NCI-H2196 (cell line): ENCODE data around the gene CST1.
"Not testable (repeated sequence)": the region's sequence is repeated elsewhere in the genome, so short reads cannot be mapped to it uniquely, and the experiment has no call there.

Experiments
- DNase-seq: peaks from one replicate; lab custom pipeline; 2025; ENCODE audit not compliant: unreplicated experiment; lab: John Stamatoyannopoulos, UW

CST1 gene, protein sequence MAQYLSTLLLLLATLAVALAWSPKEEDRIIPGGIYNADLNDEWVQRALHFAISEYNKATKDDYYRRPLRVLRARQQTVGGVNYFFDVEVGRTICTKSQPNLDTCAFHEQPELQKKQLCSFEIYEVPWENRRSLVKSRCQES

DNA sequence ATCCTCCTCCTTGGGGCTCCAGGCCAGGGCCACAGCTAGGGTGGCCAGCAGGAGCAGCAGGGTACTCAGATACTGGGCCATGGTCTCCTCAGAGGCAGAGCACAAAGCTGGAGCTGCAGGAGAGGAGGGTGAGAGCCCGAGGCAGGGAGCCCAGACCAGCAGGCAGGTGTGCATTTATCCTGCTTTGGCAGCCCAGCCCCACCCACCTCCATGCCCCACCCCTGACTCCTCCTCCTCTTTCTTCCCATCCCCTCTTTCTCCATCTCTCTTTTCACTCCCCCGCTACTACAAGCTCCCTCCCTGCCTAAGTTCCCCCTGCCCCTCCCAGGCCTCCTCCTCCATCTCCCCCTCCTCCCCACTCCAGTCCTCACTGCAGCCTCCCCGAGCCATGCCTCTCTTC lies at the start of gene CST1:
TSS of gene CST1 (minus strand) at position 150 of the 400 bp plus-strand sequence. CDS start at position 81, 69 bp downstream.
- DNase-seq: not testable (repeated sequence)

DNA sequence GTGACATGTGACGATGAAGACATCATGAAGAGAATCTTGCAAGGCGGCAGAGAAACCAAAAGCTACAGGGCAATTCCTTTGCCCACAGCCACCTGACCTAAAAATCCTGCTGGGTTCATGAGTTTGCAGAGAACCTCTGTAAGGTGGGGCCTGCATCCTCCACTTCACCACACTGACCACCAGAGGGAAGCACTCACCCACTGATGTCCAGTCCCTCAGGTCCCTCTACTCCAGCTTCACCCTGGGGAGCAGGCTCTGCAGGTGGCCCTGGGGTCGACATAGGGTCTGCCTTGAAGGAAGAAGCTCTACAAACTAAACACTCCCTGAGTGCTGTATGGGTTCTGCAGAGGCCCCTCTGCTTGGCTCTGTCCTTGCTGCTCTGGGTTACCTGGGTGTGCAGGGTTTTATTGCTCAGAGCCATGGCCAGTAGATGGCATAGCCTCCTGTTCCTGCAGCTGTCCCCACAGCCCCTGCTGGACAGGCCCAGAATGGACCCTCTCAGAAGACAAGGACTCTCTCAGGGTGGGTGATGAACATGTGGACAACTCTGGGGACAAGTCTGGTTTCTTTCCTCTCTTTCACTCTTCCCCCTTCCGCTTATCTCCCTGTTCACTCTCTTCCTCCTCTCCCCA lies 48.6 kb upstream of the CST1 start:
- DNase-seq: peak; percentile 9

DNA sequence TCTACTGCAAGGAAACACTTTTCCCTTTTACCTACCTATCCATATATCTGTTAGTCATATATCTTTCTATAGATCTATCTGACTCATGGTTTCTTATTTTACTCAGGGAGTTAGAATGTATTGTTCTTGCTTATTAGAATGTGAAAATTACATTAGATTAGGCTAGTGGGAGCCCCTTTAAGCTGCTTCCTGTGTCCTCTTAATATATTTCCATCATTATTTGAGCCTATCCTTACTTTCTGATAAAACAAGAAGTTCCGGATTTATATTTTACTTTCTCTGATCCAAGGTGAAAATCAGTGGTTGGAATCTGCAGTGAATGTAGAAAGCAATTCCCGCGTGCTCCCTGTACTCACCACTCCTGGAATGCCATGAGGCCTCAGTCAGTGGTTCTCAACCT lies 44.8 kb upstream of the CST1 start:
- DNase-seq: no peak

DNA sequence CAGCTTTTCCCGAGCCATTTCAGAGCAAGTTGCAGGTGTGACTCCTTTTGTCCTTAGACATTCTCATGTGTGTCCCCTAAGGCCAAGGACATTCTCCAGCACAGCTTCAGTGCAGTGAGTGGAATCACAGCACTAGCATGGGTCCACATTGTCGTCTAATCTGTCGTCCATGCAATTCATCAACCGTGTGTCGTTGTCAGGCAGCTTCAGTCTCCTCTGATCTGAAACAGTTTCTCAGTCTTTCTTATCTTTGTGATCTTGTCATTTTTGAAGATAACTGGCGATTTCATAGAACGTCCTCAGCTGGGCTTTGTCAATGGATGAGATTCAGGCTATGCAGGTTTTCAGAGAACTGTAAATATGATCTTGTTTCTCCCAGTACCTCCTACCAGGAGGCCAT lies 44.1 kb upstream of the CST1 start:
- DNase-seq: no peak

DNA sequence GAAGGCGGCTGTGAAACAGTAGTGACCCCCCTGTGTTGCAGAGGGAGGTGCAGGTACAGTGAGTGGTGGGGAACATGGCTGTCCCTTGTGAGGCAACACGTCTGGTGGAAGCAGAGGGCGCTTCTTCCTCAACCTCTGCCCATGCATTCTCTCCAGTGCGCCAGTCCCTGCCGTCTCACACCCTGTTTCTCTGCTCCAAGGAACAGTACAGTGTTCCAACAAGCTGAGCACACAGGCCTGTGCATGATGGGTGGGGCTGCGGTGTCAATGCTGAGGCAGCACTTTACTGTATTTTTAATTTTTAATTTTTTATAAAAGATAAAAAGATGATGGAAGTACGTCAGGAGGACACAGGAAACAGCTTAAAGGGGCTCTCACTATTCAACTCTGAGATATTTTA lies 43.3 kb upstream of the CST1 start:
- DNase-seq: no peak

DNA sequence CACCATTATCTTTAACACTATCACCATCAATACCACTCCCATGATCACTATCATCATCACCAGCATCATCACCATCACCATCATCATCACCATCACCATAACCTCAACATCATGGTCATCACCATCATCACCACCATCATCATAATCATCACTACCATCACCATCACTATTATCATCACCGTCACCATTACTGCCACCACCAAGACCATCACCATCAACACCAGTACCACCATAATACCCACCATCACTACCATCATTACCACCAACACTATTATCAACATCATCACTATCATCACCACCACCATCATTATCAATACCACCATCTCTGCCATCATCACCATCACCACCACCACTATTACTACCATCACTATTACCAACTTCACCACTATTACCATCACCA lies 32.7 kb upstream of the CST1 start:
- no peak for DNase-seq

DNA sequence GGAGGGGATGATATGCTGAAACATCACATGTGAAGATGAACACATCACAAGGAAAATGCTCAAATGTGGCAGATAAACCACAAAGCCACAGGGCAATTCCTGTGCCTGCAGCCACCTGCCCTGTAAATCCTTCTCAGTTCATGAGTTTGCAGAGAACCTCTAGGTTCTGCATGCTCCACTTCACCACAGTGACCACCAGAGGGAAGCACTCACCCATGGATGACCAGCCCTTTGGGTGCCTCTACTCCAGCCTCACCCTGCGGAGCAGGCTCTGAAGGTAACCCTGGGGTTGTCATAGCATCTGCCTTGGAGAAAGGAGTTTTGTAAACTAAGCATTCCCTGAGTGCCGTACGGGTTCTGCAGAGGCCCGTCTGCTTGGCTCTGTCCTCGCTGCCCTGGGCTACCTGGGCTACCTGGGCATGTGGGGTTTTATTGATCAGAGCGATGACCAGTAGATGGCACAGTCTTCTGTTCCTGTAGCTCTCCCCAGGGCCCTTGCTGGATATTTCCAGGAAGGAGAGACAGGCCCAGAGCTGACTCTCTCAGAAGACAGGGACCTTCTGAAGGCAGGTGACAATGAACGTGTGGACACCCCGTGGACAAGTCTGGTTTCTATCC lies 31.7 kb upstream of the CST1 start:
- no peak for DNase-seq

DNA sequence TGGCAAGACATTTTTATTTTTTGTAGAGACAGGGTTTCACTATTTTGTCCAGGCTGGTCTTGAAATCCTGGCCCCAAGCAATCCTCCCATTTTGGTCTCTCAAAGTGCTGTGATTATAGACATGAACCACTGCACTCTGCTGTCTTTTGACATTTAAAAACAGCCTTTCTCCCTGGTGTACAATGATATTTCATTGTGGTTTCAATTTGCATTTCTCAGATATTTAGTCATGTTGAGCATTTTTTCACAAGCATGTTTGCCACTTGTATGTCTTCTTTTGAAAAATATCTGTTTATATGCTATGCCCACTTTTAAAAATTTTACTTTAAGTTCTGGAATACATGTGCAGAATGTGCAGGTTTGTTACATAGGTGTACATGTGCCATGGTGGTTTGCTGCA lies 27.9 kb upstream of the CST1 start:
- not testable (repeated sequence) for DNase-seq

DNA sequence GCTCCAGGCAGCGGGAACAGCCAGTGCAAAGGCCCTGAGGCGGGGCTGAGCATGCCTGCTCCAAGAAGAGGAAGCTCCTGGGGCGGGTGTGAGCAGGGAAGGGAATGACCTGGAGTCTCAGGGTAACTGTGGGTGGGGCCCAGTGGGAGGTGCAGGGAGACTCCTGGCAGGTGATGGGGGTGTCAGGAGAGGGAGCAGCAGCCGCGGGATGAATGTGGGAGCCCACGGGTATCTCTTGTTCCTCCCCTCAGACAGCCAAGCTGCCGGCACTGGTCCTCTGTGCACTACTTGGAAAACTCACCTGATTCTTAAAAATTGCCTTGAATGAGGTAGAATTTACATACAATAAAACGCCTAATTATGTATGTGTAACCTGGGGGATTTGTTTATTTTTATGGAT lies 26.6 kb upstream of the CST1 start:
- DNase-seq: not testable (repeated sequence)

DNA sequence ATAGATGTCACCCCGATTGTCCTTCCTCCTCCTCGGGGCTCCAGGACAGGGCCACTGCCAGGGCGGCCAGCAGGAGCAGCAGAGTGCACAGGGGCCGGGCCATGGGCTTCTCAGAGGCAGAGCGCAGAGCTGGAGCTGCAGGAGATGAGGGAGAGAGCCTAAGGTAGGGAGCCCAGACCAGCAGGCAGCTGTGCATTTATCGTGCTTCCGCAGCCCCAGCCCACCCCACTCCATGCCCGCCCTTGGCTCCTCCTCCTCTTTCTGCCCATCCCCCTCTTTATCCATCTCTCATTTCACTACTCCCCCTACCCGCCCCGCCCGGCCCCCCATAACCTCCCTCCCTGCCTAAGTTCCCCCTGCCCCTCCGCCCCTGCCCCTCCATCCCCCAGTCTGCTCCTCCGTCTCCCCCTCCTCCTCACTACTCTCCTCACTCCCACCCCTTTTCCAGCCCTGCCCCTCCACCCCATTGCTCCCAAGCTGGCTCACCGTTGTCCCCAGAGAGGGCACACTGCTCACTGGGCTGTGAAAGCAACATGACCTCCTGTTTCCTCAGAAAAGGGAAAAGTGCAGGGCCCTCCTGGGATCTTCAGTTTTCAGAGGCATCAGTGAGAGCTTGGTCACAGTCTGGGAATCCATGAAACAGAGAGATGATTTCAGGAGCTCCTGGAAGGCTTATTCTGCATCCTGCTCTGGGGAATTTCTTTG lies 25.5 kb upstream of the CST1 start:
- no peak for DNase-seq

DNA sequence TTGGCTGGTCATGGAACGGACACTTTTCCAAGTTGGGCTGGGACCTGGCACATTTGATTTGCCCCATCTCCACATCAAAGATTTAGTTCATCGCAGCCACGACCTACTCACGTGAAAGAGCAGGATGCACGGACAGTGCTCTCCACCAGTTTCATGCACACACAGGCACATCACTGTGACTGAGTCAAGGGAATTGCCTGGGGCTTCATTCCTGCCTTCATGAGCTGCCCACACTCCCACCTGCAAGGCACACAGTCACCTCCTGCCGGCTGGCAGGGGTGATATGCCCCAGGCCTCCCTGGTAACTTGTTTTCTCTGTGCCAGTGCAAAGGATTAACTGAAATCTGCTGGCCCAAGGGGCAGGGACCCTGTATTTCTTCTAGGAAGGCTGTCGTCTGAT lies 23.3 kb upstream of the CST1 start:
- DNase-seq: no peak

DNA sequence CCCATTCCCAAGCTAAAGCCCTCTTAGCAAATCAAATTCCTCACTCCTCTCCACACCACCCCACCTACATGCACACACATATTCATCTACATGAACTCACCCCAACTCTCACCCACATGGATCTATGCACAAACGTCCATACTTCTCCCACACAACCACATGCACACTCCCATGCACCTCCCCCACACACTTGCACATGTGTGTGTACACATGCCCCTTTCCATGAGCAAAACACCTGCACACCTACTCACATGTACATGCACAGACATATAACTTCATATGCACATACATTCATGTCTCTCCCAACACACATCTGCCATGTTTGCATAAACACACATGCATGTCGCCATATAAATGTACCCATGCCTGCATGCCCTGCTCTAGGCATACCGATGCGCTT lies 22.8 kb upstream of the CST1 start:
- DNase-seq: no peak

DNA sequence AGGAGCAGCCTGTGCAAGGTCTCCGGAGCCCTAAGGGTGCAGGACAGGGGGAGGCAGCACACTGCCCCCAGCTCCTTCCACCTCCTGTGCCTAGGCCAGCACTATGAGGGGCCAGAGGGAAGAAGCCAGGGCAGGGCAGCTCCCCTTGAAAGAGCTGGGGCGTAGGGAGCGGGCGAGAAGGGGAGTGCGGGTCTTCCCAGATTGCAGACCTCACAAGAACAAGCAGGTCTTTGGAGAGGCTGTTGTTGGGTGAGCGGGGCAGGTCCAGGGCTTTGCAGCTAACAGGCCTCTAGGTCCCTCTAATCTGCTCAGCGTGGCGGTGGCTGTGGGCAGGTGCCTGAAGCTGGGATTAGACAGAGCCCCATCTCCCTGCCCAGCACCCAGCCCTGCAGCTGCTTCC lies 22.4 kb upstream of the CST1 start:
- DNase-seq: no peak

DNA sequence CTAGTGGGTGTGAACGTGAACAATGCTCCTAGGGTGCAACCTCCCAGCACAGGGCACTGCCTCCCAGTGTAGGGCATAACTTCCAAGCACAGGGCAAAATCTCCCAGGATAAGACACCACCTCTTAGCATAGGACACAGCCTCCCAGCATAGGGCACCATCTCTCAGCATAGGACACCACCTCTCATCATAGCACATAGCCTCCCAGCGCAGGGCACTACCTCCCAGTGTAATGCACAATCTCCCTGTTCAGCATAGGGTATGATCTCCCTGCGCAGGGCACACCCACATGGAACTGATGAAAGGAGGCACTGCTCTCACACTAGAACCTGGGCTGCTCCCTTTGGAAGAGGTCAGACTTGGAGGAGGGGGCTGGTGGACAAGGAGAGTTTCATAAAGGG lies 21.3 kb upstream of the CST1 start:
- no peak for DNase-seq

DNA sequence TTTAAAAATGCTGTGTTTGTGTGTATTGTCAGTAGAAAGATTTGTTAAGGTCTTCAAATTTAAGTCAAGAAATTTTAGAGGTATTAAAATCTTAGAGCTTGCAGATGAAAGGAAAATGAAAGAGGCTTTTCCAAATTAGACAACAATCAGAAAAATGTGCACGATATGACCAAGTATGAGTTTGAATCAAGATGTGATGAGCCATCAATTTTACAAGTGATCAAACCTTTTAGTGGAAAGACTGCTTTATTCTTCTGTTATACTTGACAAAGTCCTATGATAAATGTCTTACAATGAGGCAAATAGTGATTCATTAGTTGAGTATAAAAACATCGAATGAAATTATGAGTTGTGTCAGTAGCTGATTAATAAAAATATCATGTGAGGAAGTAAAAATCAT lies 19.6 kb upstream of the CST1 start:
- no peak for DNase-seq

DNA sequence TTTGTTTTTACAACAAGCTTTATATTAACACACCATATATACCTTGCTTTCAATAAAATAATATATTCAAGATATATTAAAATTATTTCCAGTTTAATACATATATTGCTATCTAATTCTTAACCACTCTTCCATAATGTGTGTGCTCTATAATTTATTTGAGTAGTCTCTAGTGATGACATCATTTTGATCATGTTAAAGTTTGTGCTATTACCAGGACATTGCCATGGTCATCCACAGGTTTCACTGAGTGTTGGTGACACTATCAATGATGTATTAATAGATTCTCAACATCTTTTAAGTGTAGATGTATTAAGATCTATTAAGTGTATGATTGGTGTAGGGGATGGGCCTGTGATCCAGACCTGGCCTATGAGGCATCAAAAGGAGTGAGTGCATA lies 17.8 kb upstream of the CST1 start:
- not testable (repeated sequence) for DNase-seq

DNA sequence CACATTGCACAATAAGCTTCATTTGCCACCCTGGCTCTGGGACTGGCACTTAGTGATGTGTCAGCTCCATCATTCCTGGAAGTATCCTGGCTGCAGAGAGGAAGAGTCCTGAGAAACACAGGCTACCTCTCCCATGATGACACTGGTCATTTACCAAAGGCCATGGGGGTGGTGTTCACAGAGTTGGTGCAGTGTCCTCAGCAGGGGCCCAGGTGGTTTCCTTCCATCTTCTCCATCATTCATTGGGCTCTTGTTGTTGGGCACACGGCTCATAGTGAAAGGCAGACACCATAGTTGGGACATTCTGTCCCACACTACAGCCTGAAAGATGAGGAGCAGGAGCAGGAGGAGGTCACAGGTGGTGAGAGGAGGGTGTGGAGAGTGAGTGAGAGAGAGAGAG lies 15.8 kb upstream of the CST1 start:
- no peak for DNase-seq

DNA sequence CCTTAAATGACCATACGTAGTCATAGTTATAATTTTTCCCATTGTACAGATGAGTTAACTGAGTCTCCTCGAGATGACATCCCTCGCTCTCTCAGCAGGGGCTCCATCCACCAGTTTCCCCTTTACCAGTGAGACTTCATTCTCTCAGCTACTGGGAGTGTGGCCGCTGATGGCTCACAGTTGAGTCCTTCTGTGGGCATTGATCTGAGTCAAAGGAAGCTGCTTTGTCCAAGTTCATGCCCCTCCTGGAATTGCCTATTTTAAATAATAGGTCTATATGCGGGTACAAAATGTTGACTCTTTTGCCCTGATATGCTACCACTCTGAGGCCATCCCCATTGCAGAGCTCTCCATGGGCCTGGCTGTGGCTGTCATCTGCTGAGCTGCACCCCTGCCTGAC lies 14.8 kb upstream of the CST1 start:
- no peak for DNase-seq

DNA sequence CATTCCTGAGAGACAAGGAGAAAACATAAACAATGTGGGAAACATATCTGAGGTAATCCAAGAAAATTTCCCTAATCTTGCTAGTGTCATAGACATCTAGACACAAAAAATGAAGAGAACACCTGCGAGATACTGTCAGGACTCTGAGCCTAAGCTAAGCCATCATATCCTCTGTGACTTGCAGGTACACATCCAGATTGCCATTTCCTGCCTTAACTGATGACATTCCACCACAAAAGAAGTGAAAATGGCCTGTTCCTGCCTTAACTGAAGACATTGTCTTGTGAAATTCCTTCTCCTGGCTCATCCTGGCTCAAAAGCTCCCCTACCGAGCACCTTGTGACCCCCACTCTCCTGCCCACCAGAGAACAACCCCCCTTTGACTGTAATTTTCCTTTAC lies 13.9 kb upstream of the CST1 start:
- DNase-seq: not testable (repeated sequence)

DNA sequence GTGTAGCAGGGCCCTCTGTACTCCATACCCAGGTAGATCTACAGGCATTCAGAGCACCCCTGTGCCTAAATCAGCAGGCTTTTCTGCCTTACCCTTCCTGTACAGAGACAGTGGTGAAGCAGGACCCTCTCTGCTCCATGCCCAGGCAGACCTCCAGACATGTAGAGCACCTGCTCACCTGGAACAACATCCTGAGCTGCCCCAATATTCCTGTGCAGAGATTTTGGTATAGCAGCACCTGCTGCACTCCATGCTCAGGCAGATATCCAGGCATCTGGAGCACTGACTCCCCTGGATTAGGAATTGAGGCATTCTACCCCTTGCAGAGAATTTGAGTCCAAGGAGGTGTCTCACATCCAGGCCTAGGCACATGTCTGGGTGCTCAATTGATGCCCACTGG lies 12.6 kb upstream of the CST1 start:
- no peak for DNase-seq

DNA sequence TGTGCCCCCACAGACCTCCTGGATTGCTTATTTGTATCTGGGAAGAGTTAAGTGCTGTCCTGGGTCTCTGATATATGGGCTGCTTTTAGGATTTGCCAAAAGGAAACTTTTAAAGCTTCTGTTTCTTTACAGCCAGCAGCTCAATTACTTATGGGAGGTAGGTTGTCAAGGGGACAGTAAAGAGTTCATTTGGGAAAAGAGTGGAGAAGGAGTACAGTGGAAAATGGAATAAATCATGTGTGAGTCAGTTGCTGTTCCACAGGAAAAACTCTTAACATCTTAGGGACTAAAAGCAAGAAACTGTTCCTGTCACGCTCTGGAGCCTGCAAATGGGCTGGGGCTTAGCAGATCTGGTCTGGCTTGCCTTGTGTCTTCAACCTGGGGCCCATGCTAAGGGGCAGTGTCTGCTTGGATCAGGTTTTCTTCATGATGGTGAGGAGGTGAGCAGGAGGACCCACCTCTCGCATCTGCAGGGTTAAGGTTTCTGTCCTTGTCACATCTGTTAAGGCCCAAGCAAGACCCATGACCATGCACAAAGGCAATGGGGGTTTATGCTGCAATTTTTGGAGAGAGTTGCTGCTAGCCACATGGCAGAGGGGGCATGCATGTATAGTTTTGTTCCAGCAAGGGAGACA lies 8.7 kb upstream of the CST1 start:
- DNase-seq: no peak

DNA sequence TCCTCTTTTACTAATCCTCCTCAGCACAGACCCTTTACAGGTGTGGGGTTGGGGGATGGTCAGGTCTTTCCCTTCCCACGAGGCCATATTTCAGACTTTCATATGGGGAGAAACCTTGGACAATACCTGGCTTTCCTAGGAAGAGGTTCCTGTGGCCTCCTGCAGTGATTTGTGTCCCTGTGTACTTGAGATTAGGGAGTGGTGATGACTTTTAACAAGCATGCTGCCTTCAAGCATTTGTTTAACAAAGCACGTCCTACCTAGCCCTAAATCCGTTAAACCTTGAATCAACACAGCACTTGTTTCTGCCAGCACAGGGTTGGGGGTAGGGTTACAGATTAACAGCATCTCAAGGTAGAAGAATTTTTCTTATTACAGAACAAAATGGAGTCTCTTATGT lies 6.1 kb upstream of the CST1 start:
- not testable (repeated sequence) for DNase-seq
